HCT116 (cell line): Measurements from ENCODE around the gene ABCC1.

Experiments
- CTCF ChIP-seq, 3 experiments: fragments of 200-600 bp in 1 of 3; sonication (generic) in 1 of 3; IDR thresholded peaks in 2 of 3; conservative IDR thresholded peaks in 1 of 3; 2 replicates each; pipeline ENCODE4 v1.5.1; 2012 to 2017; ENCODE audit warnings: low read depth in 2 of 3, low read length in 2 of 3, antibody characterized with exemption in 1 of 3, borderline replicate concordance in 1 of 3, control low read depth in 1 of 3, mild to moderate bottlenecking in 1 of 3, mixed read lengths in 1 of 3, mixed run types in 1 of 3, moderate library complexity in 1 of 3; ENCODE audit not compliant: insufficient read depth in 1 of 3
- EZH2 ChIP-seq: fragments of 200-600 bp; sonication (generic); IDR thresholded peaks from 2 replicates; pipeline ENCODE4 v1.6.1; 2017; ENCODE audit warnings: antibody characterized with exemption, mixed run types
- EZH2phosphoT487 ChIP-seq: fragments of 200-600 bp; IDR thresholded peaks from 2 replicates; pipeline ENCODE4 v1.6.1; 2018; ENCODE audit warnings: antibody characterized with exemption, borderline replicate concordance
- POLR2A ChIP-seq: IDR thresholded peaks from 2 replicates; pipeline ENCODE4 v1.7.0; 2011; ENCODE audit warnings: borderline replicate concordance; ENCODE audit not compliant: insufficient read depth, insufficient read length; ENCODE audit errors: extremely low read depth
- POLR2AphosphoS5 ChIP-seq: IDR thresholded peaks from 2 replicates; pipeline ENCODE4 v1.6.1; 2011; ENCODE audit warnings: mild to moderate bottlenecking, low read depth, low read length, moderate library complexity
- ZBTB33 ChIP-seq: IDR thresholded peaks from 2 replicates; pipeline ENCODE4 v1.6.1; 2011; ENCODE audit warnings: mild to moderate bottlenecking, low read length, moderate library complexity; ENCODE audit not compliant: insufficient replicate concordance; ENCODE audit errors: extremely low read depth

- TF ChIP-seq EZH2 (no peak), POLR2AphosphoS5 (no peak), ZBTB33 (no peak), CTCF (IDR thresholded peaks at IDR 0.05 in 2 of 3, conservative IDR thresholded peaks at IDR 0.05 in 1 of 3; ENCODE audit: borderline replicate concordance in 1 of 3, insufficient read depth in 1 of 3, low read depth in 2 of 3, low read length in 2 of 3) (no peak), POLR2A (no peak), EZH2phosphoT487 (no peak)
Observed at GRCh38 chr16:16012144-16012543, 62.7 kb downstream of the ABCC1 start.
